ENCODE data around the gene EIF4B. TPM values are rescaled to one million over a fixed set of nuclear protein-coding genes. Genes with fewer than 3 reads are reported as not detected.

The EIF4B gene, protein sequence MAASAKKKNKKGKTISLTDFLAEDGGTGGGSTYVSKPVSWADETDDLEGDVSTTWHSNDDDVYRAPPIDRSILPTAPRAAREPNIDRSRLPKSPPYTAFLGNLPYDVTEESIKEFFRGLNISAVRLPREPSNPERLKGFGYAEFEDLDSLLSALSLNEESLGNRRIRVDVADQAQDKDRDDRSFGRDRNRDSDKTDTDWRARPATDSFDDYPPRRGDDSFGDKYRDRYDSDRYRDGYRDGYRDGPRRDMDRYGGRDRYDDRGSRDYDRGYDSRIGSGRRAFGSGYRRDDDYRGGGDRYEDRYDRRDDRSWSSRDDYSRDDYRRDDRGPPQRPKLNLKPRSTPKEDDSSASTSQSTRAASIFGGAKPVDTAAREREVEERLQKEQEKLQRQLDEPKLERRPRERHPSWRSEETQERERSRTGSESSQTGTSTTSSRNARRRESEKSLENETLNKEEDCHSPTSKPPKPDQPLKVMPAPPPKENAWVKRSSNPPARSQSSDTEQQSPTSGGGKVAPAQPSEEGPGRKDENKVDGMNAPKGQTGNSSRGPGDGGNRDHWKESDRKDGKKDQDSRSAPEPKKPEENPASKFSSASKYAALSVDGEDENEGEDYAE
- 834 and 874 TPM in 2 replicates for total RNA-seq (2014; rRNA removed; shearing (Covaris generic); ENCODE audit: low replicate concordance)

DNA sequence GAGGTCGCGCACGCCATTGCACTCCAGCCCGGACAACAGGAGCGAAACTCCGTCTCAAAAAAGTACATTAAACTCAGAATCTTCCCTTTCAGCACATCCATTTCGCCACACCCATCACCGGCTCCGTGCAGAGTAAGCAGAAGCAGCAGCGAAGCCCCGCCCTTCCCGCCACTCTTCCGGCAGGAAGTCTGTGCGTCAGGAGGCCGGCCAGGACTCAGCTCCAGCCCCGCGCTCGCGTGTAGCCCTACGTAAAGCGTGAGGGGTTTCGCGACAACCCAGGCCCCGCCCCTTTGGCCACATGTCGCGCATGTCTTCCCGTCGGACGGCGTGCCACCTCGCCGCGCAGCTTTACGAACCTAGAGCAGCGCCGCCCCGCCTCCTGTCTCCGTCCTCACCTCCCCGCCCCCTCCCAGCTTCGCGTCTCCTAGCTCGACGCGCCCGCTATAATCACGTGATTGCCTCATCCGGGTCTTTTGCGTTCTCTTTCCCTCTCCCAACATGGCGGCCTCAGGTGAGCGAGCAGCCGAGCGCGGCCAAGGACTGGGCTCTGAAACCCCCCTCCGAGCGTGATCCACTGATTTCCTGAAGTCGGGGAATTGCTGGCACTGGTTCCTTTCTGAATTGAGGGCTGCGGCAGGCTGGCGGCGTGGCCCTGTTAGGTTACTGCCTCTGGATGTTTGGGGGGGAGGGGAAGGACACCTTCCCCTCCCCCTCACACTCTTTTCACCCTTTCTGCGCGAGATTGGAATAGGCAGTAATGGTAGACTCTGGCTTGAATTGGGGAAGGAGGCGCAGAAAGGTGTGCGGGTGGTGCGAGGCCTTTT lies at the start of gene EIF4B:
EIF4B (plus strand) TSS at position 471 of the 824 bp plus-strand sequence; CDS start at position 499, 28 bp downstream.
- in situ Hi-C loops (cut with HindIII; ENCODE audit: low pct_unique_long_range_greater_than_20kb, low sequenced_read_pairs), result no loop called here

DNA sequence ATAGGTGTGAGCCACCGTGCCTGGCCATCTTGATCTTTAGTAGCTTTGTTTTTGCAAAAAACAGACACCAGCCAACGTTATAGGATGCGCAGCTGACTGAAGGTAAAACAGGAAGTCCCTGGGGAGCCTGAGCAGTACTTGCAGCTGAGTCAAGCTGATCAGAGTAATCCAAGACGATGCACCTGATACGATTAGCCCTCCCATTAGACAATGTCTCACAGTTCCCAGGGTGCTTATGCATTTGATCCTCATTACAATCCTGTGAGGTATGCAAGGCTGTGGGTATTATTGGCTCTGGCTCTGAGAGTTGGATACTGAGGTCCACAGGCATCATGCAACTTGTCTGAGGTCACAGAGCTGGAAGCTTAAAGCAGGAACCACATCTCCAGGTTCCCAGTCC lies 49.3 kb upstream of the EIF4B start:
- in situ Hi-C loops (cut with HindIII; ENCODE audit: low pct_unique_long_range_greater_than_20kb, low sequenced_read_pairs), result no loop called here
- no peak for DNase-seq (ENCODE audit: low read depth)

More for the DNA sequence above, at the start of gene EIF4B:
- DNase-seq (ENCODE audit: low read depth), result peak; percentile 100

DNA sequence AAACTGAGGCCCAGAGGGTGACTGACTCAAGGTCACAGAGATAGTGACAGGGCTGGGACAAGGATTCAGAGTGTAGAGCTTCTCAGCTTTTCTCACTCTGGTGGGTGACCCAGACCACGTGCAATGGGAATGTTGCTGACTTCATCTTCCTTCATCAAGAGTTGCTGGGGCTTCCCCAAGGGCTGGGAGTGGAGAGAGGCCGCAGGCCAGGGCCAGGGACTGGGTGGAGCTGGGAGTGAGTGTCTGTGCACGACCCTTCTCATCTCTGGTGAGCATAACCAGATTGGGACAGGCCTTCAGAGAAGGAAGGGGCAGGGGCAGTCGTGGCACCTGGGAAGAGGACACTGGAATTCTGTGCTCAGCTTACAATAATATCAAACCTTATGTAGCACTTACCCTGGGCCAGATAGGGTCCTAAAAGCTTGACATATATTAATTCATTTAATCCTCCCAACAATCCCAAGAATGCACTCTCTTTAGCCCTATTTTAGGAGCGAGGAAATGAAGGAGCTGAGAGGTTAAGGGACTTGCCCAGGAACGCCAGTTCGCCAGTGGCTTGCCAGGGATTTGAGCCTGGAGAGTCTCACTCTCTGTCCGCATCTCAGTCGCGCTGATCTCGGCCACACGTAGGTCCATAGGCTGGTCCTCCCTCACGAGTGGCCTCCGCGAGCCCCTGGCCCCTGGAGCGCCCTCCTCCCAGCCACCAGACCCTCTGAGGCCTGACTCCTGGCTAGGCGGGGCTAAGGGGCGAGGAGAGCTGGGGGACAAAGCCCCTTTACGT lies 41.5 kb upstream of the EIF4B start:
- peak; percentile 79 for DNase-seq (ENCODE audit: low read depth)
- in situ Hi-C loops (cut with HindIII; ENCODE audit: low pct_unique_long_range_greater_than_20kb, low sequenced_read_pairs), result no loop called here

DNA sequence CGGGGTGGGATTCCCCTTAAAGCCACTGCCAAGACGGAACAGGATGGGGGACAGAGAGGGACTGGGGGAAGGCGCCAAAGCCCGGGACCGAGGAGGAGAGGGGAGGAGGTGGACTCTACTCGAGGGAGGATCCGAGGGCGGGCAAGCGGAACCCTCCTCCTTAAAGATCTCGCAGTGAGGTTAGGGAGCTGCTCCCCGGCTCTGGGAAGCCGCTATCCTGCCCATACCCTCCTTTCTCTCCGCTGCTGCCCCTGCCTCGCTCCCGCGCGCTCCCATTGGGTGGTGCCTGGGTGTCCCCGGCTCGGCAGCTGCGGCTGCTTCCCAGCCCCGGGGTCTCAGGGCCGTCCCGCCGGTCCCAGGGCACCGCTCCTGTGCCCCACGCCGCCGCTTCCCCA lies 40.9 kb upstream of the EIF4B start:
- peak; percentile 79 for DNase-seq (ENCODE audit: low read depth)
- in situ Hi-C loops (cut with HindIII; ENCODE audit: low pct_unique_long_range_greater_than_20kb, low sequenced_read_pairs), result no loop called here

DNA sequence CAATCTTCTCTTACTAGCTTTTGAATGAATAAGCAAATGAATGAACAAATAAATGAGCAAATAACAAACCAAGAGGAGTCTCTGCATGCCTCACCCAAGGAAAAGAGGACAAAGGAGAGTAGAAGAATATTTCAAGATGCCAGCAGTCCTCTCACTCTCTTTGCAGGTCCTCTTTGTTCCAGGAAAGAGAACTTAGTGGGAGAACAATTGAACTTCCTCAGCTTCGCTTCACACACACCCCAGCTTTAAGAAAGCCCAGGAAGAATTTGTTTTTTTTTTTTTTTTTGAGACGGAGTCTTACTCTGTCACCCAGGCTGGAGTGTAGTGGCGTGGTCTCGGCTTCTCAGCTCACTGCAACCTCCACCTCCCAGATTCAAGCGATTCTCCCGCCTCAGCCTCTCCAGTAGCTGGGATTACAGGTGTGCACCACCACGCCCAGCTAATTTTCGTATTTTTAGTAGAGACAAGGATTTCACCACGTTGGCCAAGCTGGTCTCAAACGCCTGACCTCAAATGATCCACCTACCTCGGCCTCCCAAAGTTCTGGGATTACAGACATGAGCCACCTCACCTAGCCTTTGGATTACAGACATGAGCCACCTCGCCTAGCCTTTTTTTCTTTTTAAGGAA lies 37.0 kb upstream of the EIF4B start:
- in situ Hi-C loops (cut with HindIII; ENCODE audit: low pct_unique_long_range_greater_than_20kb, low sequenced_read_pairs), result no loop called here
- DNase-seq (ENCODE audit: low read depth), result no peak

DNA sequence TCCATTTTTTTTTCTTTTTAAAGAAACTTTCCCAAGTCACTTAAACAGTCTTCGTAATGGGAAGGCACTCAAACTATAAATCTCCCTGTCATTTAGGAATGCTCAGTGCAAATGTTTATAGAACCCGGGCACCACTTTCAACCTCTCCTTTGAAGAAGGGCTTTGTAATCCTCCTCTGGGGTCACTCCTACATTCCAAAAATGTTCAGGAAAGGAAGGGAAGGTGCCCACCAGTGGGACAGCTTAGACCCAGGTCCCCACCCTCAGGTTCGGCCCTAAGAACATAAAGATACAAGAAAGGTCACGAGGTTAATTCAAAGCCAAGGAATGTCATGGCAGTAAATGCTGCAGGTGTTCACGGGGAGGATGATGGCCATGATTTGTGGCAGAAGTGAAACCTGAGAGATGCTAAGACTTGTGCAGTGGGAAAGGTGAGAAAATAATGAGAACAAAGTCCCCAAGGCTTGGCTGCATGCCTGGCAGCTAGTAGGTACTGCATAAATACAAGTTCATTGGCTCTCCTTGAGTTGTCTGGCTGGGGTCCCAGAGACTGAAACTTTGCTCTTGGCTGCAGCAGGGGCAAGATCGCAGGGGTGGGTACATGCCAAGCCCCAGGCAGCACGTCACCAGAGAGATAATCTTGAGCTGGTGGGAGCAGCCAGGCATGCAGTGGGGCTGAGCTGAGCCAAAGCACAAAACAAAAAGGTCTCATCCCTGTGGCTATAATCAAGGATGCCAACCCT lies 36.3 kb upstream of the EIF4B start:
- DNase-seq (ENCODE audit: low read depth), result peak; percentile 91
- in situ Hi-C loops (cut with HindIII; ENCODE audit: low pct_unique_long_range_greater_than_20kb, low sequenced_read_pairs), result loop anchor here (10.0 kb wide), 1 partner anchor 755 kb away; no protein-coding TSS in a partner anchor

DNA sequence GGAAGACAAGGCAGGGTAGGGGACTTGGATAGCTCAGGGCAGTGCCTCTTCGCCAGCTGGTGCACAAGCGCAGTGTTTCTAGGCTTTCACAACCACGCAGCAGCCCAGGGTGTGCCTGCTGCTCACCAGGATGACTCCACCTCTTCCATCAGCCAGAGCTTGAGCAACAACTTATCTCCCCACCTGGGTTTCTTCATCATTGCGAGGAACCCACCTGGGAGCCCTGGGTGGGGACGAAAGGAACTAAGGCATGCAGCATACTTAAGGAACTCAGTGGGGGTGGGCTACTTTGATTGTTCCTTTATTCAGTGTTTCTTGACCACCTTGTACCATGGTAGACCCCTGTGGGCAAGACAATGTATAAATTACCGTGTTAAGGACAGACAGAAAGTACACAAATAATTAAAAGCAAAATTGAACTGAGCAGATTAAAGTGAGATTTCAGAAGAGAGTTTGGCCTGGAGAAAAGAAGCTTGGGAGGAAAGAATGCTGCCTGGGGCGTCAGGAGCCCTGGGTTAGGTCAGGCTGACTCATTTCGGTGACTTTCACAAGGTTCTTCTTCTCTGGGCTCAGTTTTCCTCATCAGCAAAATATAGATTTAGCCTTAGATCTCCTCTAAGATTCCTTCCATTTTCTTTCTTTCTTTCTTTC lies 34.5 kb upstream of the EIF4B start:
- in situ Hi-C loops (cut with HindIII; ENCODE audit: low pct_unique_long_range_greater_than_20kb, low sequenced_read_pairs), result loop anchor here (10.0 kb wide), 1 partner anchor 757 kb away; no protein-coding TSS in a partner anchor
- no peak for DNase-seq (ENCODE audit: low read depth)

DNA sequence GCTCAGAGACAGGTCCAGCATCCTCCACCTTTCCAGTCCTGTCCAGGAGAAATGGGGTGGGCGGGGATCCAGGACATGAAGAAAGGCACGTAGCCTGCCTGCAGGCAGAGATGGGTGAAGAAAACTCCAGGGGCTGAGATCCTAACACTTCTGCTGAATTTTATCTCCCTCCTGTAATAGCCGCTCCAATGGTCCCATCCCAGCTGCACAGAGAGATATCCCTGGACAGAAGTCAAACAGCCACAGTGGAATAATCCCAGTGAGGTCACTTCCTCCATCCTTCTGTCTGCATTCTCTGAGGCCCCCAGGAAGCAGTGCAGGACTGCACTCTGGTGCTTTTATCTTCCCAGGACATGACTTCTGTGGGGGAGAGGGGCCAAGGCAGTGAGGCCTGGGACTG lies 31.1 kb upstream of the EIF4B start:
- DNase-seq (ENCODE audit: low read depth), result no peak
- in situ Hi-C loops (cut with HindIII; ENCODE audit: low pct_unique_long_range_greater_than_20kb, low sequenced_read_pairs), result loop anchor here (10.0 to 25.0 kb wide), 2 partner anchors 88 to 760 kb away; no protein-coding TSS in a partner anchor

DNA sequence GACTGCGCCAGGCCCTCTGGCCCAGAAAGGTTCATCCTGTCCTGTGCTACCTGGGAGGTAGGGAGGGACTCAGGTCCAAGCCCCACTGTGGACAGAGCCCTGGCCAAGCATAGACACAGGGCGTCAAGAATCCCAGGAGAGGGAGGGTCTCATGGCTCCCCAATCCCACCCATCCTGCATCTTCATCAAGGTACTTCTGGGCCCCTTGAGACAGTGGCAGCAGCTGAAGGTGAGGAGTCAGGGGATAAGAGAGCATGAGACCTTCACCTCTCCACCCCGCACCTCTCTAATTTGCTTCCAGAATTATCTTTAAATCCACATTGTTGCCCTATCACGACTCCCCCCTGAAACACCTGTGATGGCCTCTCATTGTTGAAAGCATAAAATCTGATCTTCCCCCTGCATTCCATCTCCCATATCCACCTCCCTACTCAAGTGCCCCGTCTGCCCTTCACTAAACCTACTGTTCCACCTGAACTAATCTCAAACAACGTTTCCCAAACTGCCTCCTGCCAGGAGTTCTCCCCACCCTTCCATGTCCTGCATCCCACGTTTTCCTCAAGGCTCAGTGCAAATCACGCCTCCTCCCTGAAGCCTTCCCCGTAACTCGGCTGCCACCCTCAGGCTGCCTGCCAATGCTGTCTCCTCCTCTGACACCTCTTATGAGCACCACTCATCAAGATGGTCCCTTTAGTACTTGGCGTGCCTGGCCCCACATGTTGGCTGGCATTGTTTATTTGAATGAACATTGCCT lies 30.3 kb upstream of the EIF4B start:
- DNase-seq (ENCODE audit: low read depth), result no peak
- in situ Hi-C loops (cut with HindIII; ENCODE audit: low pct_unique_long_range_greater_than_20kb, low sequenced_read_pairs), result loop anchor here (10.0 to 25.0 kb wide), 2 partner anchors 89 to 761 kb away; no protein-coding TSS in a partner anchor

DNA sequence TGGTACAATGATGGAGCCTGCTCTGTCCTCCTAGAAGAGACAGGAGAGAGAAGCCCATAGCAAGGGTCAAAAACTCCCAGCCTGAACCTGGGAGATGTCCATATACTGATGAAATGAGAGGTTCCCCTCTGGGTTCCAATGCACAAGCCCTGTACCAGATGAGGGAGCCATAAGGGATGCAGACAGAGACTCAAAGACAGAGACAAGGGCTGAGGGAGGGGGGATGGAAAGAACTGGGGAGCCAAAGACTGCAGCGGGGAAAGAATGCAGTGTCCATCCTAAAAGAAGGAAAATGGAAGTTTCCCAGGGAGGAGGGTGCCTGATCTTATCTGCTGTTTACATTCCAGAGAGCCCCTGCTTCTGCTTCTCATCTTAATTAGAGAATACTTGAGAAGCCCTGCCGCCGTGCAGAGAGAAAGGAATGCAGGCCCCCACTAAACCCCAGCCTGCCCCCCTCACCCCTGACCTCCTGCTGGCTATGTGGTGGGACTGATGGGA lies 29.6 kb upstream of the EIF4B start:
- in situ Hi-C loops (cut with HindIII; ENCODE audit: low pct_unique_long_range_greater_than_20kb, low sequenced_read_pairs), result loop anchor here (10.0 to 25.0 kb wide), 2 partner anchors 89 to 762 kb away; no protein-coding TSS in a partner anchor
- DNase-seq (ENCODE audit: low read depth), result no peak

DNA sequence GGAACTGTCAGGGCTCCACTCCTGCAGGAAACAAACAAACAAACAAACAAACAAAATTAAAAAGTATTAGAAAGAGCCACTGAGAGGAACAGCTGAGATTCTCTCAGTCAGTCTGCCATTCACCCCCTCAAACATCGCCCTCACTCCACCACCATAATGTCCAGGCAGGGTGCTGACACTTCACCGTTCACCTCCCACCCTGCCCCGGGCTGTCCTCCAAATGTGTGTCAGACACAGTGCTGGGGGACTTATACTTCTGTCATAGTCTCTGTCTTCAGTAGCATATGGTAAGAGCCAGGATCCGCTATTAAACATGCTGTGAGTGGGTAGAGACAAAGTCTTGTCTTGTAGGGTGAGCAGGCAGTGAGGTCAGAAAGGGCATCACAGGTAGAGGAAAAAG lies 29.1 kb upstream of the EIF4B start:
- no peak for DNase-seq (ENCODE audit: low read depth)
- in situ Hi-C loops (cut with HindIII; ENCODE audit: low pct_unique_long_range_greater_than_20kb, low sequenced_read_pairs), result loop anchor here (10.0 to 25.0 kb wide), 2 partner anchors 90 to 762 kb away; no protein-coding TSS in a partner anchor

DNA sequence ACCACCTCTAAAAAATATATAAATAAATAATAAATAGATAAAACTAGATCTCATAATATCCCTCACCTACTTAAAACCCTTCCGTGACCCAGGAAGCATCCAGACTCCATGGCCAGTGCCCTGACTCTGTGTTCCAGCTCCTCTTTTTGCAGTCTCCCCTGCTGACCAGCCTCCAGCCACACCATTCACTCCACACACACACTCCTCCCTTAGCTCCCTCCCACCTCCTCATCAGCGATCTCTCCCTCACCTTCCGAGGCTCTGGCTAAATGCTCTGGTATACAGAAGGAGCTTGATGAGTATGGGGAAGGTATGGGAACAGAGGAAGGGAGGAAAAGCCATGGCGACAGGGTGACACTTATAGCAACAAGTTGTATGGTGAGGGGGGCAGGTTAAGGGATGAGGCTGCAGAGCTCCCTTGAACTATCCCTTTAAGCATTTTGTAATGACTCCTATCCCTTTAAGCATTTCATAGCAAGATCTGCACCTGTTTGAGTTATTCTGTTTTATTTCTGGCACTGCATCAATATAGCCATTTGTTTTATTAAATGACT lies 26.1 kb upstream of the EIF4B start:
- DNase-seq (ENCODE audit: low read depth), result no peak
- in situ Hi-C loops (cut with HindIII; ENCODE audit: low pct_unique_long_range_greater_than_20kb, low sequenced_read_pairs), result loop anchor here (25.0 kb wide), 1 partner anchor 93 kb away; no protein-coding TSS in a partner anchor

DNA sequence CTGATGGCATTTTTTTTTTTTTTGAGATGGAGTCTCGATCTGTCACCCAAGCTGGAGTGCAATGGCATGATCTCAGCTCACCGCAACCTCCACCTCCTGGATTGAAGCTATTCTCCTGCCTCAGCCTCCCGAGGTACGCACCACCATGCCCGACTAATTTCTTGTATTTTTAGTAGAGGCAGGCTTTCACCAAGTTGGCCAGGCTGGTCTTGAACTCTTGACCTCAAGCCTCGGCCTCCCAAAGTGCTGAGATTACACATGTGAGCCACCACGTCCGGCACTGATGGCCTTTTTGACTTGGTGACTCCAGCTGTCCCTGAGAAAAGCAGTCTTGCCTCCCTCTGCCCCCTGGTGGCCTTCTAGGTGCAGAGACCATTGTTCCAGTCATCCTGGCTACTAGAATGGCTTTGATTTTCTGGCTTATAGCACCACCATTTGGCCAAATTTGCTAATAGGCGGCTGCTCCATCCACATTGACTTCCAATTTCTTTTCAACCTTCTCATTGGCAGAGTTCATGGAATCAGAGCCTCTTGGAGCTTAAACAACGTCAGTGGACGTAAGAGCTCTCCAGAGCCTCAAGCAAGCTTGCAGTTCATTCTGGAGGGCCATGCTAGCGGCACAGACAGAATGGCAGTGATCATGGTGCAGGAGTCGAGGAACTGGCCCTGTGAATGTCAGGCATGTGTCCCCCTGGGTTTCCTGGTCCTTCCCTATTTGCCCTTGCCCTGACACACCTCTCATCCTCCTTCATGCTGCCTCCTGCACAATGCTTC lies 25.4 kb upstream of the EIF4B start:
- peak; percentile 94 for DNase-seq (ENCODE audit: low read depth)
- in situ Hi-C loops (cut with HindIII; ENCODE audit: low pct_unique_long_range_greater_than_20kb, low sequenced_read_pairs), result loop anchor here (25.0 kb wide), 1 partner anchor 94 kb away; no protein-coding TSS in a partner anchor

DNA sequence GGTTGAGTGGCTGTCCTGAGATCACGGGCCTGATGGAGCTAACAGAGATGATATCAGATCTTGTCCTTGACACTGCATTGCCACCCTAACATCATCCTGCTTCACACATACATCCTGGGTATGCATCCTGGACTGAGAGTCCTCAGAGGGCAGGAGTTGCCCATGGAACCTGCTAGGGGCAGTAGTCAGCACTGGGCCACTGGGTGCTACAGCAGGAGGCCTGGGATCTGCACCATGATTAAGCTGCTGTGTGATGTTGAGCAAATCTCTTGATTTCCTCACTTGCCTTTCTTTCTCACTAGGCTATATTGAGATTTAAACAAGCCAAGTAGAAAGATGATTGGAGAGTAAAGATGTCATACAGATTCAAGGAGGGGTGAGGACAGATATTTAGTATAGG lies 22.1 kb upstream of the EIF4B start:
- no peak for DNase-seq (ENCODE audit: low read depth)
- in situ Hi-C loops (cut with HindIII; ENCODE audit: low pct_unique_long_range_greater_than_20kb, low sequenced_read_pairs), result loop anchor here (25.0 kb wide), 1 partner anchor 97 kb away; no protein-coding TSS in a partner anchor
